ENCODE results near the gene KIF3B. TPM values are rescaled to one million over a fixed set of nuclear protein-coding genes. Genes with fewer than 3 reads are reported as not detected.

KIF3B gene
- total and polyA plus RNA-seq, 2 of the 13 experiments (the other 11 are each of a cell fraction or from before 2014, with no cell fraction given): 23.6 to 28.8 TPM

DNA sequence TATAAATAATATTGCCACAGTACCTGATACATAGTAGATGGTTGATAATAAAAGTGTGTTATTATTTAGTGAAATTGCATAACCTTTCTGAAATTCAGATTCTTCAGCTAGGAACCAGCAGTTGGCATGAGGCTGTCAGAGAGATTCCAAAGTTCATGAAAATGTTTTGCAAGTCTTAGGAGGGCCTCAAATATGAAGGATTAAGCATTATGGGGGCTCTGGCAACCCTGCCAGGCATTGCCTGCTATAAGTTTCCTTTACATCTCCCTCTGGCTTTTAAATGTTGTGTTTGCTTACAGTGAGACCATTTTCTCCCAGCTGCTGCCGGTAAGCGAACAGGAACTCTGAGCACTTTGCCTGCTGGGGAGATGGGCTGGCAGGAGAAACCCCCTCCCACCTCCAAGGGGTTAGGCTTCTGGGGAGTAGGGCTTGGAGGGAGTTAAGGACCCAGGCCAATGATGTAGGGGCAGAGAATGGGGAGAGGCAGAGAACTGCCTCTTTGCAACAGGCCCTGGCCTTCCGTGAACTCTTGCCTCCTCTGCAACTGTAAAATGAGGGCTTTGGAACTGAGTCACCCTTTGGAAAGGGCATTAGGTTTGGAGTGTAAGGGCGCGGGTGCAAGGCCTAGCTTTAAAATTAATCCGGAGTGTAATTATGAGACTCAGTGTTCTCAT, 33.2 kb upstream of the KIF3B start (continued):
- TF ChIP-seq MEF2D (CRISPR knock-in tag; IDR thresholded peaks at IDR 0.05): peak; percentile 38; the same call in 1 of the 2 replicates
- peak; percentile 25; the same call in 1 of the 2 replicates for TF ChIP-seq ELF3 (CRISPR knock-in tag; IDR thresholded peaks at IDR 0.05)
- no peak for TF ChIP-seq NCOA2 (CRISPR knock-in tag; IDR thresholded peaks at IDR 0.05)
- TF ChIP-seq CEBPG (CRISPR knock-in tag; IDR thresholded peaks at IDR 0.05): peak; percentile 75
- TF ChIP-seq ZNF331 (CRISPR knock-in tag; IDR thresholded peaks at IDR 0.05): no peak
- TF ChIP-seq DMAP1 (CRISPR knock-in tag; IDR thresholded peaks at IDR 0.05): no peak; the same call in 1 of the 2 replicates
- no peak for TF ChIP-seq ZNF20 (CRISPR knock-in tag; IDR thresholded peaks at IDR 0.05)
- TF ChIP-seq TCF7 (IDR thresholded peaks at IDR 0.05; ENCODE audit: low read depth): no peak
- TF ChIP-seq, protein P1, sequence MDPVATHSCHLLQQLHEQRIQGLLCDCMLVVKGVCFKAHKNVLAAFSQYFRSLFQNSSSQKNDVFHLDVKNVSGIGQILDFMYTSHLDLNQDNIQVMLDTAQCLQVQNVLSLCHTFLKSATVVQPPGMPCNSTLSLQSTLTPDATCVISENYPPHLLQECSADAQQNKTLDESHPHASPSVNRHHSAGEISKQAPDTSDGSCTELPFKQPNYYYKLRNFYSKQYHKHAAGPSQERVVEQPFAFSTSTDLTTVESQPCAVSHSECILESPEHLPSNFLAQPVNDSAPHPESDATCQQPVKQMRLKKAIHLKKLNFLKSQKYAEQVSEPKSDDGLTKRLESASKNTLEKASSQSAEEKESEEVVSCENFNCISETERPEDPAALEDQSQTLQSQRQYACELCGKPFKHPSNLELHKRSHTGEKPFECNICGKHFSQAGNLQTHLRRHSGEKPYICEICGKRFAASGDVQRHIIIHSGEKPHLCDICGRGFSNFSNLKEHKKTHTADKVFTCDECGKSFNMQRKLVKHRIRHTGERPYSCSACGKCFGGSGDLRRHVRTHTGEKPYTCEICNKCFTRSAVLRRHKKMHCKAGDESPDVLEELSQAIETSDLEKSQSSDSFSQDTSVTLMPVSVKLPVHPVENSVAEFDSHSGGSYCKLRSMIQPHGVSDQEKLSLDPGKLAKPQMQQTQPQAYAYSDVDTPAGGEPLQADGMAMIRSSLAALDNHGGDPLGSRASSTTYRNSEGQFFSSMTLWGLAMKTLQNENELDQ (CRISPR knock-in tag; IDR thresholded peaks at IDR 0.05; ENCODE audit: borderline replicate concordance): no peak
- no peak for TF ChIP-seq RFX5 (IDR thresholded peaks at IDR 0.05; ENCODE audit: low read depth, low read length)
- TF ChIP-seq, protein P2, sequence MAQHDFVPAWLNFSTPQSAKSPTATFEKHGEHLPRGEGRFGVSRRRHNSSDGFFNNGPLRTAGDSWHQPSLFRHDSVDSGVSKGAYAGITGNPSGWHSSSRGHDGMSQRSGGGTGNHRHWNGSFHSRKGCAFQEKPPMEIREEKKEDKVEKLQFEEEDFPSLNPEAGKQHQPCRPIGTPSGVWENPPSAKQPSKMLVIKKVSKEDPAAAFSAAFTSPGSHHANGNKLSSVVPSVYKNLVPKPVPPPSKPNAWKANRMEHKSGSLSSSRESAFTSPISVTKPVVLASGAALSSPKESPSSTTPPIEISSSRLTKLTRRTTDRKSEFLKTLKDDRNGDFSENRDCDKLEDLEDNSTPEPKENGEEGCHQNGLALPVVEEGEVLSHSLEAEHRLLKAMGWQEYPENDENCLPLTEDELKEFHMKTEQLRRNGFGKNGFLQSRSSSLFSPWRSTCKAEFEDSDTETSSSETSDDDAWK (CRISPR knock-in tag; IDR thresholded peaks at IDR 0.05): no peak
- no peak for TF ChIP-seq ONECUT2 (CRISPR knock-in tag; IDR thresholded peaks at IDR 0.05)
- no peak for TF ChIP-seq GABPA (IDR thresholded peaks at IDR 0.05; ENCODE audit: low read depth, low read length)
- no peak for TF ChIP-seq GABPA (CRISPR knock-in tag; IDR thresholded peaks at IDR 0.05; ENCODE audit: low read depth)
- TF ChIP-seq MIXL1 (CRISPR knock-in tag; IDR thresholded peaks at IDR 0.05): no peak
- TF ChIP-seq ZNF468 (CRISPR knock-in tag; IDR thresholded peaks at IDR 0.05): no peak
- no peak for TF ChIP-seq ZNF501 (CRISPR knock-in tag; IDR thresholded peaks at IDR 0.05)
- TF ChIP-seq FOXP1 (IDR thresholded peaks at IDR 0.05): no peak
- no peak for TF ChIP-seq FOXP1 (CRISPR knock-in tag; IDR thresholded peaks at IDR 0.05)
- TF ChIP-seq HOXA3 (CRISPR knock-in tag; IDR thresholded peaks at IDR 0.05): no peak
- TF ChIP-seq, protein P3, sequence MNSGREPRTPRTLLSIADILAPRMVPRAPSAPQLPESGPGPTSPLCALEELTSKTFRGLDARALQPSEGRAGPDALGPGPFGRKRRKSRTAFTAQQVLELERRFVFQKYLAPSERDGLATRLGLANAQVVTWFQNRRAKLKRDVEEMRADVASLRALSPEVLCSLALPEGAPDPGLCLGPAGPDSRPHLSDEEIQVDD (CRISPR knock-in tag; IDR thresholded peaks at IDR 0.05; ENCODE audit: borderline replicate concordance): no peak
- TF ChIP-seq HOXD1 (CRISPR knock-in tag; IDR thresholded peaks at IDR 0.05): 0 out of 2 replicates have a peak, but pooled peaks have one; percentile 11
- TF ChIP-seq SIX4 (CRISPR knock-in tag; IDR thresholded peaks at IDR 0.05): no peak
- TF ChIP-seq POLR2A (IDR thresholded peaks at IDR 0.05; ENCODE audit: insufficient read depth in 1 of 2, low read depth in 2 of 2, low read length in 2 of 2): no peak
- TF ChIP-seq ZNF547 (CRISPR knock-in tag; IDR thresholded peaks at IDR 0.05): no peak
- TF ChIP-seq, protein P4, sequence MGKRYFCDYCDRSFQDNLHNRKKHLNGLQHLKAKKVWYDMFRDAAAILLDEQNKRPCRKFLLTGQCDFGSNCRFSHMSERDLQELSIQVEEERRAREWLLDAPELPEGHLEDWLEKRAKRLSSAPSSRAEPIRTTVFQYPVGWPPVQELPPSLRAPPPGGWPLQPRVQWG (CRISPR knock-in tag; IDR thresholded peaks at IDR 0.05; ENCODE audit: borderline replicate concordance, low read depth): no peak
- TF ChIP-seq ZNF549 (CRISPR knock-in tag; IDR thresholded peaks at IDR 0.05): no peak
- TF ChIP-seq NFKB2 (CRISPR knock-in tag; IDR thresholded peaks at IDR 0.05; ENCODE audit: borderline replicate concordance): no peak
- TF ChIP-seq SMARCE1 (IDR thresholded peaks at IDR 0.05; ENCODE audit: borderline replicate concordance): no peak
